ENCODE results near the gene UST.

Gene UST

GRCh38 chr6:148735989-148736388 is 10.8 kb upstream of the UST start:
- TF ChIP-seq CTCF (conservative IDR thresholded peaks at IDR 0.05; ENCODE audit: low read depth, low read length), result no peak

GRCh38 chr6:148736774-148737412 is 9.9 kb upstream of the UST start:
- no peak for TF ChIP-seq CTCF (conservative IDR thresholded peaks at IDR 0.05; ENCODE audit: low read depth, low read length)
- H3K4me3 ChIP-seq (ENCODE audit: low read depth, low read length), result no peak overlapping the region
- no peak for DNase-seq (ENCODE audit: low read depth)

More at GRCh38 chr6:148735989-148736388, 10.8 kb upstream of the UST start:
- DNase-seq (ENCODE audit: low read depth), result no peak
- H3K4me3 ChIP-seq (ENCODE audit: low read depth, low read length), result no peak overlapping the region

GRCh38 chr6:148737806-148738205 is 9.0 kb upstream of the UST start:
- no peak overlapping the region for H3K4me3 ChIP-seq (ENCODE audit: low read depth, low read length)
- no peak for TF ChIP-seq CTCF (conservative IDR thresholded peaks at IDR 0.05; ENCODE audit: low read depth, low read length)

GRCh38 chr6:148738946-148739821 is 7.6 kb upstream of the UST start:
- DNase-seq (ENCODE audit: low read depth), result no peak
- no peak for TF ChIP-seq CTCF (conservative IDR thresholded peaks at IDR 0.05; ENCODE audit: low read depth, low read length)
- H3K4me3 ChIP-seq (ENCODE audit: low read depth, low read length), result no peak overlapping the region

More at GRCh38 chr6:148737806-148738205, 9.0 kb upstream of the UST start:
- no peak for DNase-seq (ENCODE audit: low read depth)

- no peak for DNase-seq (ENCODE audit: low read depth)
- no peak overlapping the region for H3K4me3 ChIP-seq (ENCODE audit: low read depth, low read length)
- TF ChIP-seq CTCF (conservative IDR thresholded peaks at IDR 0.05; ENCODE audit: low read depth, low read length), result no peak
These were observed 7.1 kb upstream of the UST start for GRCh38 chr6:148739822-148740128.

GRCh38 chr6:148743476-148743875 is 3.4 kb upstream of the UST start:
- no peak for TF ChIP-seq CTCF (conservative IDR thresholded peaks at IDR 0.05; ENCODE audit: low read depth, low read length)
- no peak for DNase-seq (ENCODE audit: low read depth)
- H3K4me3 ChIP-seq (ENCODE audit: low read depth, low read length), result no peak overlapping the region
